HL-60 (cell line): ENCODE measurements around the gene ZNF513.

ENCODE experiments used
- DNase-seq, 2 experiments: peaks; one replicate each; pipeline ENCODE4 v3.0.0-alpha.2; 2010 to 2020; ENCODE audit warnings: low read depth in 1 of 2, low spot score in 1 of 2
- H3K27ac ChIP-seq: fragments of 250-450 bp; sonication (Bioruptor Pico); replicated peaks from 2 replicates; pipeline ENCODE4 v1.5.1; 2020; ENCODE audit warnings: mild to moderate bottlenecking, moderate library complexity
- H3K27me3 ChIP-seq: fragments of 250-450 bp; sonication (Bioruptor Pico); 2 replicates; pipeline ENCODE4 v1.5.1; 2021; ENCODE audit warnings: mild to moderate bottlenecking, moderate library complexity; ENCODE audit not compliant: insufficient read depth, poor library complexity, severe bottlenecking
- H3K4me3 ChIP-seq: replicated peaks from 2 replicates; pipeline ENCODE4 v1.5.1; 2011; ENCODE audit warnings: mild to moderate bottlenecking, control low read depth, low read length; ENCODE audit not compliant: insufficient read depth
- CTCF ChIP-seq: IDR thresholded peaks from one replicate; pipeline ENCODE4 v1.5.1; 2011; ENCODE audit warnings: low read length, control low read depth, inconsistent platforms; ENCODE audit not compliant: insufficient read depth
- GABPA ChIP-seq: IDR thresholded peaks from 2 replicates; pipeline ENCODE4 v1.6.1; 2012; ENCODE audit warnings: low read depth
- POLR2AphosphoS5 ChIP-seq: IDR thresholded peaks from 2 replicates; pipeline ENCODE4 v1.6.1; 2012; ENCODE audit warnings: low read depth
- REST ChIP-seq: IDR thresholded peaks from 2 replicates; pipeline ENCODE4 v1.6.1; 2012; ENCODE audit warnings: low read depth; ENCODE audit not compliant: insufficient replicate concordance
- SPI1 ChIP-seq: IDR thresholded peaks from 2 replicates; pipeline ENCODE4 v1.6.1; 2012; ENCODE audit warnings: low read depth, mild to moderate bottlenecking, borderline replicate concordance

The ZNF513 gene

DNA sequence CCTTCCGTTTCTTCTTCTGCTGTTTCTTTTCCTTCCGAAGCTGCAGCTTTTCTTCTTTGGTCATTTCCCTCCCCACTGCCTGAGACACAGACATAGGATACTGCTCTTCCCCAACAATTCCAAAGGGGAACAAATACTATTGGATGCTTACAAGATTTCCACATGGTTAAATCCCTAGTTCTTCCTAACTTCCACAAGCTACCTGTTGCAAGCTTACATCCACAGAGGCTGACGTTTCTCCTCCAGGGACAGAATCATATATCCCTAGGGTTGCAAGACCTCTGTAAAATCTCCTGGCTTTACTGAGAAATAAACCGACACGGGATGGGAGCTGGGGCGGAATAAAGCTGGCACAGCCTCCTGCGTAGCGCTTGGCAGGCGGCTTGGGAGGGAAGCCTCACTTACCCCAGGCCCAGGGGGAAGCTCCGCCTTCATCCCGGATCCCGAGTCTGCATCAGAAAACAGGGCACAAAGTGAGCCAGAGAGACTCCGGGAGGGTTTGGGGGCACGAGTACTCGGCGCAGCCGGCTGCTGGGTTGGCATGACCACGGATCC is 11.0 kb downstream of the ZNF513 start:
- TF ChIP-seq GABPA: no peak
- no peak for TF ChIP-seq CTCF
- no peak for TF ChIP-seq REST
- no peak for TF ChIP-seq SPI1
- TF ChIP-seq POLR2AphosphoS5: 0 out of 2 replicates have a peak, but pooled peaks have one; percentile 4
- Histone ChIP-seq H3K4me3 (peak overlapping the region; percentile 83), H3K27ac (peak overlapping the region; percentile 97), H3K27me3 (no peaks in the 10 kb centered on the region)
- DNase-seq: peak in 1 of 2 experiments; percentile 54

DNA sequence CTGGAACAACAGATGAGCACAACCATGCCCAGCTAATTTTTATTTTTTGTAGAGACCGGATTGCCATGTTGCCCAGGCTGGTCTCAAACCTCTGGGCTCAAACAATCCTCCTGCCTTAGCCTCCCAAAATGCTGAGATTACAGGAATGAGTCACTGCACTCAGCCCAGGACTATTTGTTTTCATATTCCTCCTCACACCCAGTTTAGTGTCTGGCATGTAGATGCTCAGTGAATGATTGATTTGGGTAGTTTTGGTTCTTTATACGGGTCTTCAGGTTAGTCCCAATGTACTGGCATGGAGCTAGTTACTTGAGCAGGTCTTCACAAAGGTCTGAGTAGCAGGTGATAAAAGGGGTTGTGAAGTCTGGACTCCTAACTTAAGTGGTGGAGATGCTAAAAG is 16.6 kb downstream of the ZNF513 start:
- TF ChIP-seq REST (no peak), GABPA (no peak), POLR2AphosphoS5 (no peak), CTCF (no peak)
- no peak overlapping the region for H3K27ac ChIP-seq
- no peaks in the 10 kb centered on the region for H3K27me3 ChIP-seq
- DNase-seq: no peak
- no peak overlapping the region for H3K4me3 ChIP-seq

DNA sequence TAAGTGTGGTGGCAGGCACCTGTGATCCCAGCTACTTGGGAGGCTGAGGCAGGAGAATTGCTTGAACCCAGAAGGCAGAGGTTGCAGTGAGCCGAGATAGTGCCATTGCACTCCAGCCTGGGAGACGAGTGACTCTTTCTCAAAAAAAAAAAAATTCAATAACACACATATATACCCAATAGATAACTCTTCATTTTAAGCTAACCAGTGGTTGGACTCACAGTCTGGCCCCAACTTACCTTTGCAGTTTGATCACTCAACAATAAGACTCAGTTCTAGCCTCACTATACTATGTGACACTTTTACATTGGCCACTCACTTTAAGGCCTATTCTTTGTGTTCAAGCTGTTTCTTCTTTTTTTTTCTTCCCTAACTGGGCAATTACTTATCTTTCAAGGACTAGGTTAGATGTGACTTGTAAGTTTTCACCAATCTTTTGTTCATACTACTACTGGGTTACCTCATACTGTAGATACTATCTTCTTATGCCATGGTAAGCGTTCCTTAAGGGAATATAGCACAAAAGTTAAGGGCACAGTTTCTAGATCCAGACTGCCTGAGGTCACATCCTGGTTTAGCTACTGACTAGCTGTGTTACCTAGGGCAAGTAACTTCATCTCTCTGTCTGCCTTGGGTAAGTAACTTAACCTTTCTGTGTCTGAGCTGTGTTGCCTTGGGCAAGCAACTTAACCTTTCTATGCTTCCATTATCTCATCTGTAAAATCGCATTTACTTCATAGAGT is 17.7 kb downstream of the ZNF513 start:
- 0 out of 2 replicates have a peak, but pooled peaks have one; percentile 36 for TF ChIP-seq POLR2AphosphoS5
- no peak for TF ChIP-seq SPI1
- H3K27me3 ChIP-seq: no peaks in the 10 kb centered on the region
- no peak for DNase-seq

DNA sequence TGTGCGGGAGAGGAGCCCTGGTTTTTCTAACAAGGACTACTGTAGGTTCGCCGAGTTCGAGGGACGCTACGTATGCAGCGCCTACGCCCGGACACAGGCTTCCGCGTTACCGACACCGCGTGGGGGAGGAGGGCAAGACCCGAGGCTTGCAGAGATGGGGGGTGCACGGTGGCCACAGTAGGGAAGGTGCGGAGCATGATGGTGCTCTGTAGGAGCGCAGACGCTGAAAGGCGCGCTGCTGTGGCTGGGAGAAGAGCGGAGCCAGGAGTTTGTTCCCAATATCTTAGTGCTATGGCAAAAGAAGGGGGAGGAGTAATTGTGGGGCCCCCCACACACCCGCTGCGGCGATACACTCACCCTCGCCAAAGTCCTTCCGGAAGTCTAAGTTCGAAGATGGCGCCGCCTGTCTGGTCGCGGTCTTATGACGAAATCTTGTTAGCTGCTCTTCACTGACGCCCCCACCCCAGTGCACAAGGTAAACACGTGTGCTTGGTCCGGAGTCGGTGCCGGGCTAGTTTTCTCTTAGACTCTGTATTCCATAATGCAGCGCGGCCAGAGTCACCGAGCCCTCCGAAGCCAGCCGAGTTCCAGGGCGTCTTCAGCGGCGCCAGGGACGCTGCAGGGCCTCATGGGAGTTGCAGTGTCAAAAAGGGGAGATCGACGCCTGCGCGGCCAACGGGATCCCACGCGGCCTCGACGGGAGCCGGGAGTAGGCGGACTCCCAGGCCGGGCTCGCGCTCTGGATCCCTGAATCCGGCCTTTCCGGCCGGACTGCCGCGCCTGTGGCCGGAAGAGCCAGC is 24.0 kb downstream of the ZNF513 start, which contains the start of gene GTF3C2:
Gene GTF3C2, minus strand, starts transcription at position 383 of the 800 bp plus-strand sequence. CDS start 13,210 bp downstream, outside the sequence.
- no peaks in the 10 kb centered on the region for H3K27me3 ChIP-seq
- peak; percentile 97 to 99 for DNase-seq
- TF ChIP-seq SPI1 (no peak), GABPA (peak; percentile 48; the same call in 1 of the 2 replicates), POLR2AphosphoS5 (peak; percentile 85), REST (peak; percentile 46), CTCF (no peak)
- peak within 1 kb of the TSS; percentile 95 for H3K27ac ChIP-seq
- H3K4me3 ChIP-seq: peak within 1 kb of the TSS; percentile 82

More for the DNA sequence above, 17.7 kb downstream of the ZNF513 start:
- Histone ChIP-seq H3K27ac (no peak overlapping the region), H3K4me3 (no peak overlapping the region)
